GM12801 (cell line): Measurements from ENCODE around the gene SLC25A22.

Experiments
- CTCF ChIP-seq: IDR thresholded peaks from one replicate; pipeline ENCODE4 v1.5.1; 2011; ENCODE audit warnings: control low read depth; ENCODE audit not compliant: insufficient read length; ENCODE audit errors: extremely low read depth

Gene SLC25A22

GRCh38 chr11:762421-763072 is 35.5 kb downstream of the SLC25A22 start:
- TF ChIP-seq CTCF = no peak

DNA sequence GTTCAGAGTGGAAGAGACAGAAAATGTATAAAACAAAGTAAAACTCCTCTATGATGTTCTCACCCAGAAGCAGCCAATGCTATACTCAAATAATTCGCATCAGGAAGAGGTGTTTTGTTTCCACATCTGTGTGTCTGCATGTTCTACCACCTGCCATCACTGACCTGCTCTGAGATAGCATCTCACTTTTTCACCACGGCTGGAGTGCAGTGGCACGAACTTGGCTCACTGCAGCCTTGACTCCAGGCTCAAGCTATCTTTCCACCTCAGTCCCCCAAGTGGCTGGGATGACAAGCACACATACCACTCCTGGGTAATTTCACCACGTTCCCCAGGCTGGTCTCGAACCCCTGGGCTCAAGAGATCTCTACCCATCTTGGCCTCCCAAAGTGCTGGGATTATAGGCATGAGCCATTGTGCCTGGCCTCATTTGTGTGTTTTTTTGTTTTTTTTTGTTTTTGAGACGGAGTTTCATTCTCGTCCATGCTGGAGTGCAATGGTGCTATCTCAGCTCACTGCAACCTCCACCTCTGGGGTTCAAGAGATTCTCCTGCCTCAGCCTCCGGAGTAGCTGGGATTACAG is 36.5 kb downstream of the SLC25A22 start:
- no peak for TF ChIP-seq CTCF

DNA sequence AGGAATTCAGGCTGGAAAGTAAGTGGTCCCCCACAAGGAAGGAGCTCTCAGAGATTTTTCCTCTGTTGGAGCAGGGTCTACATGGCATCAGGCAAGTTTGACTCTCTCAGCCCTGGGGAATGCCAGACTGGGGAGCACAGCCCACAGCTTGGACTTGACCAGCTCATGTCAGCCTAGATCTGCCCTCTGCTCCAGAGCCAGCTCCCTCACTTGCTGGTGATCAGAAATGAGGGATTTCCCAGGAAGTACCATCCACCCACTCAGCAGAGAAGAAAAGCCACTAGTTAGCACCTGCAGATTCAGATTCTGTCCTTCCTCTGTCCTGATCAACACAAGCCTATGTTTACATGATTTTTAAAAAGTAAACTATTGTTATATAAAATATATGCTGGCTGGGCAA is 37.8 kb downstream of the SLC25A22 start:
- TF ChIP-seq CTCF = no peak

- TF ChIP-seq CTCF = no peak
Measured at GRCh38 chr11:749731-750130, 48.4 kb downstream of the SLC25A22 start.

- TF ChIP-seq CTCF = no peak
Measured at GRCh38 chr11:748007-748359, 50.1 kb downstream of the SLC25A22 start.

DNA sequence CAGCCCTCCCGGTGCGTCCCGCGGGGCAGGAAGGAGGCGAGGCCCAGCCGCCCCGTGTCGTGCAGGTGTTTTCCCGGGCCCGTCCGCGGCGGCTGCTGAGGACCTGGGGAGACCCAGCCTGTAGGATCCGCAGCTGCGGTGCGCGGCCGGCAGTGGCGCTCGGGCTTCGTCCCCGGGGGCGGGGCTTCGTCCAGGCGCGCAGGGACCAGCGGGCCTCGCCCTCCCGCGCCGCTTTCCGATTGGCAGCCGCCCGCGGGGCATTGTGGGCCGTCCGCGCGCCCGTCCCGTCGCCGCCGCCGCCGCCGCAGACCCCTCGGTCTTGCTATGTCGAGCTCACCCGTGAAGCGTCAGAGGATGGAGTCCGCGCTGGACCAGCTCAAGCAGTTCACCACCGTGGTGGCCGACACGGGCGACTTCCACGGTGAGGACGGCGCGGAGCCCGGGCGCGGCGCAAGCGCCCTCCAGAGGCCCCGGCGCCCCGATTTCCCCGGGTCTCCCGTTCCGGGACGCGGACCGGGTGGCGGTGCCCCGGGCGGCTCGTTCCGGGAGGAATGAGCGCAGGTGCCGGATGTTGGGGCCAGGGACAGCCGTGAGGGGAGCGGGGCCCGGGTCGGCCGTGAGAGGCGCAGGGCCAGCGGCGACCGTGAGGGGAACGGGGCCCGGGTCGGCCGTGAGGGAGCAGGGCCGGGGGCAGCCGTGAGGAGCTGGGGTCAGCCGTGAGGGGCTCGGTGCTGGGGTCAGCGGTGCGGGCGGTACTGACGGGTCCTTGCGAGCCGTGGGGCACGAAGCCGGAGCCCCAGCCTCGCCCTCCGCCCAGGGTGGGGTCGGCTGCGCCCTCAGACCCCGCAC is 50.7 kb downstream of the SLC25A22 start, which contains the start of gene TALDO1:
Gene TALDO1, plus strand, starts transcription at position 307 of the 849 bp plus-strand sequence. Its CDS starts 18 bp downstream, at position 325.
- no peak for TF ChIP-seq CTCF
